Measurements from ENCODE around the gene MDGA2.

Gene MDGA2

GRCh38 chr14:47543459-47543858 is 131.9 kb downstream of the MDGA2 start:
- H3K4me3 ChIP-seq (replicated peaks; ENCODE audit: low read depth, low read length), result no peak overlapping the region
- no peak for DNase-seq (ENCODE audit: extremely low read depth, insufficient read length)
- H3K36me3 ChIP-seq (ENCODE audit: control insufficient read depth, insufficient read depth, low read length), result no peaks in the 10 kb centered on the region
- TF ChIP-seq, protein P1, sequence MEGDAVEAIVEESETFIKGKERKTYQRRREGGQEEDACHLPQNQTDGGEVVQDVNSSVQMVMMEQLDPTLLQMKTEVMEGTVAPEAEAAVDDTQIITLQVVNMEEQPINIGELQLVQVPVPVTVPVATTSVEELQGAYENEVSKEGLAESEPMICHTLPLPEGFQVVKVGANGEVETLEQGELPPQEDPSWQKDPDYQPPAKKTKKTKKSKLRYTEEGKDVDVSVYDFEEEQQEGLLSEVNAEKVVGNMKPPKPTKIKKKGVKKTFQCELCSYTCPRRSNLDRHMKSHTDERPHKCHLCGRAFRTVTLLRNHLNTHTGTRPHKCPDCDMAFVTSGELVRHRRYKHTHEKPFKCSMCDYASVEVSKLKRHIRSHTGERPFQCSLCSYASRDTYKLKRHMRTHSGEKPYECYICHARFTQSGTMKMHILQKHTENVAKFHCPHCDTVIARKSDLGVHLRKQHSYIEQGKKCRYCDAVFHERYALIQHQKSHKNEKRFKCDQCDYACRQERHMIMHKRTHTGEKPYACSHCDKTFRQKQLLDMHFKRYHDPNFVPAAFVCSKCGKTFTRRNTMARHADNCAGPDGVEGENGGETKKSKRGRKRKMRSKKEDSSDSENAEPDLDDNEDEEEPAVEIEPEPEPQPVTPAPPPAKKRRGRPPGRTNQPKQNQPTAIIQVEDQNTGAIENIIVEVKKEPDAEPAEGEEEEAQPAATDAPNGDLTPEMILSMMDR (IDR thresholded peaks at IDR 0.05; ENCODE audit: insufficient read depth, low read length, poor library complexity, severe bottlenecking), result no peak
- H3K27me3 ChIP-seq (replicated peaks; ENCODE audit: control insufficient read depth, insufficient read depth, low read length), result no peaks in the 10 kb centered on the region

DNA sequence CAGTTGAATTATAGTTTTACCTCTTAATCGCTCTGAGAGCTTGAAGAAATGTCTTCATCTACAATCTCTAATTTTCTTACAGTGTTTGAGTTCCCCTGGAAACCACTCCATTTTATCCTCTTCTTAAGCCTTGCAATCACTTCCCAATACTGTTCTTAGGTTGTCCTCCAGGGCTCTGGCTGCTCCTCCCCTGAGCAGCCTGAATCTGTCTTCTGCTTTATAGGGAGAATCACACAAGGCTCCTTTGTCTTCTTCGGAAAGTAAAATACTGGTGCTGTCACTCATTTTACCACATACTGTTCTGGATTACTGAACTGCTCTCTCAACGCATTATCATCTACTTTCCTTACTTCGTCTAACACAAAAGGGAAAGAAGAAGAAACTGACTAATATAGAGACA is 133.7 kb downstream of the MDGA2 start:
- no peak overlapping the region for H3K4me3 ChIP-seq (replicated peaks; ENCODE audit: low read depth, low read length)
- DNase-seq (ENCODE audit: extremely low read depth, insufficient read length), result no peak
- no peaks in the 10 kb centered on the region for H3K36me3 ChIP-seq (ENCODE audit: control insufficient read depth, insufficient read depth, low read length)
- H3K27me3 ChIP-seq (replicated peaks; ENCODE audit: control insufficient read depth, insufficient read depth, low read length), result no peaks in the 10 kb centered on the region
- TF ChIP-seq, protein P1 (IDR thresholded peaks at IDR 0.05; ENCODE audit: insufficient read depth, low read length, poor library complexity, severe bottlenecking), result no peak

- Histone ChIP-seq H3K4me3 (replicated peaks; ENCODE audit: low read depth, low read length) (no peak overlapping the region), H3K36me3 (ENCODE audit: control insufficient read depth, insufficient read depth, low read length) (no peaks in the 10 kb centered on the region), H3K27me3 (replicated peaks; ENCODE audit: control insufficient read depth, insufficient read depth, low read length) (no peaks in the 10 kb centered on the region)
- TF ChIP-seq, protein P1 (IDR thresholded peaks at IDR 0.05; ENCODE audit: insufficient read depth, low read length, poor library complexity, severe bottlenecking), result no peak
- no peak for DNase-seq (ENCODE audit: extremely low read depth, insufficient read length)
Measured at GRCh38 chr14:47539031-47539461, 136.4 kb downstream of the MDGA2 start.

DNA sequence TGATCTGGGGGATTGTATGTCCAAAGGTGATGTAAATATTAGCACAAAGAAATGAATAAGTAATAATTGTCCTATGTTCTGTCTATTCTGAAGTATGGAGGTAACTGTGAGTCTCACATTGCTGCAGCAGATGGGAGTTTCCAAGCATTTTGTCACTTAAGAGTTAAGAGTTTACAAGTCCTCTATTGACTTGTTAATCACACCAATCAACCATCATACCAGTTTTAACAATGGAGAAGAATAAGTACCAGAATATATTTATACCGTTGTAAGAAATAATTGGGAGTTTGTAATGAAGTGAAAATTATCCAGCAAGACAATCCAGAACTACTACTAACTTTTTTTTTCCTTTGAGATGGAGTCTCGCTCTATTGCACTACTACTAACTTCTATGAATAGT is 139.1 kb downstream of the MDGA2 start:
- Histone ChIP-seq H3K4me3 (replicated peaks; ENCODE audit: low read depth, low read length) (no peak overlapping the region), H3K36me3 (ENCODE audit: control insufficient read depth, insufficient read depth, low read length) (no peaks in the 10 kb centered on the region), H3K27me3 (replicated peaks; ENCODE audit: control insufficient read depth, insufficient read depth, low read length) (no peaks in the 10 kb centered on the region)
- TF ChIP-seq, protein P1 (IDR thresholded peaks at IDR 0.05; ENCODE audit: insufficient read depth, low read length, poor library complexity, severe bottlenecking), result no peak
- DNase-seq (ENCODE audit: extremely low read depth, insufficient read length), result no peak

DNA sequence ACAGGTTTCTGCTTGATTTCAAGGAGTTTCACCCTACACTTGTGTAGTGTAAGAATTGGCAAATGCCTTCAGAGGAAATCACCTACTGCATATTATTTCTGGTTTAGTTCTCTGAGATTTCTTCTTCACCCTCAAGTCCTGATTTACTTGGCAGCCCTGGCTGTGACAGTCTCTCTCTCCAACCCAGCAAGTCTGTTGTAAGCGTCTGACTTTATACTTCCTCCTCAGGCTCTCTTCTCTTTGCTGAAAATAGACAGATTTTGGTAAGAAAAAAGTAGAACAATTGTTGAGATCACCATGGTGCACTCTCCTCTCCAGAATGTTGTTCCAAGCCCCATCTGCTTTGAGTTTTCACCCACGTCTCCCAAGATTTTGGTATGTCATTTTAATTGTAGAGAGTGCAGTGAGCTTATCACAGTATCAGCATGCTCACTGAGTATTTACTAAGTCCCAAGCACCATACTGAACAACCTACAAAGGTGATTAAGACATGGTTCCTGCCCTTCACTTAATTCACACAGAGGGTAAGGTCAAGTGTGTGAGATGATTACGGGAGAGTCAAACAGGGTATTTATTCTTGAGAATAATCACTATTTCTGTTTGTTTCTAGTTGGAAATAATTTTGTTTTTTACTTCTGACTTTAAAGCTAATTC is 148.7 kb downstream of the MDGA2 start:
- Histone ChIP-seq H3K4me3 (replicated peaks; ENCODE audit: low read depth, low read length) (no peak overlapping the region), H3K27me3 (replicated peaks; ENCODE audit: control insufficient read depth, insufficient read depth, low read length) (no peaks in the 10 kb centered on the region), H3K36me3 (ENCODE audit: control insufficient read depth, insufficient read depth, low read length) (no peaks in the 10 kb centered on the region)
- TF ChIP-seq, protein P1 (IDR thresholded peaks at IDR 0.05; ENCODE audit: insufficient read depth, low read length, poor library complexity, severe bottlenecking), result no peak
- no peak for DNase-seq (ENCODE audit: extremely low read depth, insufficient read length)

DNA sequence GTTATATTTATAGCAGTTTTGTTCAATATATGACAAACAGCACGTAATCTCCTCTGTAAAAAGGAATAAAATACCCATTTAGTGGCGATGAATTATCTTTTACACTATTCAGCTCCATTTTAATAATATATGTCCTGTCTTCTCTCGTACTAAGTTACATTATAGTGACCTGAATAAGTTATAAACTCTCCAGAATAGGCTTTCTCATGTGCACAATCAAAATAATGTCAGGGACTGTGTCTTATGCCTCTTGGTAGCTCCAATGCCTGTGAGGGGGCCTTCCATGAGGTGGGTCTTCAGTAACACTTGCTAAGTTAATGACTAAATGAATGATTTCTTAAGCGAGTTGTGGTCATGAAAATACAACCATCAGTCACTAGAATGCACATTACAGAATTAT is 150.9 kb downstream of the MDGA2 start:
- Histone ChIP-seq H3K36me3 (ENCODE audit: control insufficient read depth, insufficient read depth, low read length) (no peaks in the 10 kb centered on the region), H3K27me3 (replicated peaks; ENCODE audit: control insufficient read depth, insufficient read depth, low read length) (no peaks in the 10 kb centered on the region), H3K4me3 (replicated peaks; ENCODE audit: low read depth, low read length) (no peak overlapping the region)
- TF ChIP-seq, protein P1 (IDR thresholded peaks at IDR 0.05; ENCODE audit: insufficient read depth, low read length, poor library complexity, severe bottlenecking), result no peak
- no peak for DNase-seq (ENCODE audit: extremely low read depth, insufficient read length)

All from GM06990 (cell line).